GM21367 (cell line): ENCODE results near the gene LRRC72.
"Not testable (repeated sequence)": the region's sequence is repeated elsewhere in the genome, so short reads cannot be mapped to it uniquely, and the experiment has no call there.

ENCODE experiments used
- ATAC-seq: cut with Tn5 transposase; IDR thresholded peaks from one replicate; pipeline ENCODE4 v1.9.1; 2021; ENCODE audit not compliant: unreplicated experiment

The LRRC72 gene

DNA sequence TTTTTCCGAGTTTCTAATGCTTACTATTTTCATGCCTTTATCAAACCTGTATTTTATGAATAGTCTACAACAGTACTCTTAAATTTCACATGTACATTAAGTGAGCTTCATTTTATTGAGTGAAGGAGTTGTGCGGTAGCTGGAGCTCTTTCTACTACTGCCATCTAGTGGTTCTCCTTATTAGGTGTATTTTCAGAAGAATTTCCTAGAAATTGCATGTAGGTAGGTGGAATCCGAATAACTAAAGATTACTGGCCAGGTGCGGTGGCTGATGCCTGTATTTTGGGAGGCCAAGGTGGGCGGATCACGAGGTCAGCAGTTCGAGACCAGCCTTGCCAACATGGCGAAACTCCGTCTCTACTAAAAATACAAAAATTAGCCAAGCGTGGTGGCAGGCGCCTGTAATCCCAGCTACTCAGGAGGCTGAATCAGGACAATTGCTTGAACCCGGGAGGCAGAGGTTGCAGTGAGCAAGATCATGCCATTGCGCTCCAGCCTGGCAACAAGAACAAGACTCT, 38.3 kb downstream of the LRRC72 start:
- ATAC-seq: peak; percentile 71

DNA sequence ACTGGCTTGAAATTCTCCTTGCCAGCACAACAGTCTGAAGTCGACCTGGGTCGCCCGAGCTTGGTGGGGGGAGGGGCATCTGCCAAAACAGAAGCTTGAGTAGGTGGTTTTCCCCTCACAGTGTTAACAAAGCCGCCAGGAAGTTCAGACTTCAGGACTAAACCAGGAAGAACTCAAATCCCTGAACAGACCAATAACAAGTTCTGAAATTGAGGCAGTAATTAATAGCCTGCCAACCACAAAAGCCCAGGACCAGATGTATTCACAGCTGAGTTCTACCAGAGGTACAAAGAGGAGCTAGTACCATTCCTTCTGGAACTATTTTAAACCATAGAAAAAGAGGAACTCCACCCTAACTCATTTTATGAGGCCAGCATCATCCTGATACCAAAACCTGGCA, 45.3 kb downstream of the LRRC72 start:
- ATAC-seq: no peak

DNA sequence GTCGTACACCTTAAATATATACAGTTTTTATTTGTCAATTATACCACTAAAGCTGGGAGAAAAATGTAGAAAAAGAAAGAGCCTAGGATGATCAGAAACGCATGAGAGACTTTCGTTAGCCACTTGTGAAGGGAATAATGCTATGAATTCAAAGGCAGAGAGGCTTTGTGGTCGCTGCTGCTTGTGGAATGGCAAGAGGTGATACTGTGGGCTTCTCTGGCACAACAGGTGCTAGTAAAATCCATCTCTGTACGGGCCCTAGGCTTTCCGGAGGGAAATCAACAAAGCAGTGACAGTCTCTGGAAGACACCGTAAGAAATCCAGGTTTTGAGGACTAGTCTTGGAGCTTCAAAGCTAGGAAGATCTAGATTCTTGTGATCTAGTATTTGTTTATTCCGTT, 52.6 kb downstream of the LRRC72 start:
- ATAC-seq: no peak

DNA sequence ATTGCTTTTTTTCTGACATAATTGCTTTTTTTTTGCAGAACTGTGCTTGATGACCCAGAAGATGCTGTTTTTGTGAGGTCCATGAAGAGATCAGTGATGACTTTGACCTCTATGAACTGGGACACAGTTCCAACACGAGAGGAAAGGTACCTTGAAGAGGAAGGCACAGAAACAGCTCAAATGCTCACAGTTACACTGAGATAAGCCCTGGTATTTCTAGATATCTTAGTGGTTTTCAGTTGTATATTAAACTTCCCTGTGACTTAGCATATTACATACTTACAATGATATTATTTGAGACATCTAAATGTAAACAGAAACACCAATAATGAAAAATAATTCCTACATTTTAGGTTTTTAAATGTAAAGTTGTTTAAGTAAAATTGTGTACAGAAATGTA, 54.7 kb downstream of the LRRC72 start:
- ATAC-seq: no peak

DNA sequence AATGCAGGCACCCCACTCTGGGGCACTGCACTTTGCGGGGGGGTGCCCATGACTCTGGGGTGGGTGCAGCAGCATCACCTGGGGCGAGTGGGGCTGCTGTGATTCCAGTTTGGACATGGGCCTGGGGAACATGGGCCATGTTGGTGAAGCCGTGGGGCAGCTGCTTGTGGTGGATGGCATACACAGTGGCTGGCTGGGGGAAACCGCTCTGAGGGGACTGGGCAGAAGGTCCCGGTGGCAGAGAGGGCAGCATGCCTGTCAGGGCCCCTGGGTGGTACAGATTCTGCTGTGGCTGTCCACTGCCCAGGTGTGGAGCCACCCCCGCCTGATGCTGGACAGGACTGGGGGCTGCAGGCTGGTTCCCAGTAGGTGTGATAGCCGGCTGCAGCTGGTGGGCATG, 57.2 kb downstream of the LRRC72 start:
- no peak for ATAC-seq

DNA sequence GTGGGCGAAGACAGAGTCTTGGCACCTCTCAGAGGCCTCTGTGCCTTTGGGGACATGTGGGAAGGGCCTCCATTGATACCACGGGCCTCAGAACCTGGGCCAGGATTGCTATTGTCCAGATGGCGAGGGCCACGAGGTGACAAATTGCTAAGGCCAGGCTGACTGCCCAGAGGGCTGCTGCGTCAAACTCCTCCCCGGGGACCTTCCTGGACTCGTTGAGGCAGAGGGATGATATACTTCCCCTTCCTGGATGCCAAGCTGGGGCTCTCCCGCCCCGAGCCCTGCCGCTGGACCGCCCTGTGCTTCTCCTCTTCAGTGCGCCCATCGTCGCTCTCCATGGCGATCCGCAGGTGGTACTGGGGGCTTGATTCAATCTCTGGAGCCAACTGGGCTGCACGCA, 58.9 kb downstream of the LRRC72 start:
- no peak for ATAC-seq

DNA sequence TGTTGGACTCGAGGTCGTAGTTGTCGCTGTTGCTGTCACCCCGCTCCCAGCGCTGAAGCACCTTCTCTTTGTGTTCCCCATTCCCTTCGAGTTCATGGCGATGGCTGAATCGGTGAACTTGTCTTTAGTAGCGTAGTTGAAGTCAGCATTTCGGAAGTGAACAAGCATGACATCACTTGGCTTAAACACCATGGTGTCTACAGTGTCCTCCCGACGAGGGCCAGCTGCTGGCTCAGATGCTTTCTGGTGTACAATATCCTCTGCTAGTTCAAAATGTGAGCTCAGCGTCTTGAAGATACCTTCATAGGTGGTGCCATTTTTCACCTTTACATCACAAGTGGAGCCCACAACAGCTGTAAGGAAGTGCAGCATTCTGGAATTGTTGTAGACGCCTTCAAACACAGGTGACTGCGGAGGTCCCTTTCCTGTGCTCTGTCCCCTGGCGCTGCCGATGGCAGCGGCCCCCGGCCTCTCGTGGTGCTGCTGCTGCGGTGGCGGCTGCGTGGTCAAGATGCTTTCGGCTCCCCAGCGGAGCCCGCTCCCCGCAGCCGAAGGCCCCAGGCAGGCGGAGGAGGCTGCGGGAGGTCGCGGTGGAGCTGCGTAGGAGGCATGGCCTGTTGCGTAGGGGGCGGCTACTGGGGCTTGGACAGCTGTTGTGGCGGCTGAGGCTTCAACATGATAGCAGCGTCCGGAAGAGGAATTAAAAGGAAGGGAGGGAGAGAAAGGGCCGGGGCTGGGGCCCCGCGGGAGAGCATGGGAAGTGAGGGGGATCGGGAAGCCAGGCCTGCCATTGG, 59.7 kb downstream of the LRRC72 start:
- no peak for ATAC-seq

DNA sequence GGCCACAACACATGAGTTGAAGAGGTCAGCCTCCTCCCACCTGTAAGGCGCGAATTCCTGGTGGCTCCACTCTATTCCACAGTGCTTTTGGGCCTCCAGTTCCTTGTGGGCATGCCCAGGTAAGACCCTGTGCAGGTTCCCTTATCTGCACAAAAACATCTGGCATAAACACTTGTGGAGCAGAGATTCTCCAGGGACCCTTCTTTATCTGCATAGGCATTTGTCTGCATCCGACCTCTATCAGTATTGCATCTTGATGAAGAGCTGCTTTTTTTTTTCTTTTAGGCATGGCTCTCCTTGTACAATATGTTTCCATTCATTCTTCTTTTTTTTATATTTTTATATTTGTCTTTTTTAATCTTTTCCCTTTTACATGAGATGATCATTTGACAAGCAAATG, 60.5 kb downstream of the LRRC72 start:
- no peak for ATAC-seq

DNA sequence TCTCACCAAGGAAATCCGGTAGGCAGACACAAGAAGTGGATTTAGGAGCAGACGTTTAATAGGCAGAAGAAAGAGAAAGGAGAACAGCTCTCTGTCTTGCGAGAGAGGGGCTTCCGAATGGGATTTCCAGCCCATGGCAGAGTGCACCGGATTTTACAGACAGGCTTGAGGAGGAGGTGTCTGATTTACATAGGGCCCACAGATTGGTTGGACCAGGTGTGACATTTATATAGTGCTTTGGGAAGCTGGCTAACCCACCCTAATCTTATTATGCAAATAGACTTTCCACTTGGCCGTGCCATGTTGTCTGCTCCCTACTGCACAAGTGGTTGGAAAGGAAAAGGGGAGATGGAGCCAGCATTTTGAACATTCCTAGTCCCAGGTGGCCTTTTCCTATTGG, 61.2 kb downstream of the LRRC72 start:
- no peak for ATAC-seq

DNA sequence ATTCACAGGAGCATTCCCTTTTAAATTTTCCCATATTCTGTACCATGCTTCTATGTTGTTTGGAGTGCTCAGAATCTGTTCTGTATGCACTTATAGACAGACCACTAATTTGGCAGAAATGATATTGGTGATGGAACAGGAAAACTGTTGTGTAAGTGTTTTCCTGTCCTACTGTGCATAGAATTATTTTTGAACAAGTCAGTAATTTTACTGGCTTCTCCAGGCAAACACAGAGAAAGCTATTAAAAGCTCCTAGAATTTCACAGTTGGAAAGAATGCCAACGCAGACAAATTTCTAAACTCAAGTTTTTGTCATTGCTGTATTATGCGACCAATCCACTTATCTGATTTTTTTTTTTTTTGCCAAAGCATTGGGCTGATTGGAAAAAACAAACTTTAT, 63.3 kb downstream of the LRRC72 start:
- no peak for ATAC-seq

DNA sequence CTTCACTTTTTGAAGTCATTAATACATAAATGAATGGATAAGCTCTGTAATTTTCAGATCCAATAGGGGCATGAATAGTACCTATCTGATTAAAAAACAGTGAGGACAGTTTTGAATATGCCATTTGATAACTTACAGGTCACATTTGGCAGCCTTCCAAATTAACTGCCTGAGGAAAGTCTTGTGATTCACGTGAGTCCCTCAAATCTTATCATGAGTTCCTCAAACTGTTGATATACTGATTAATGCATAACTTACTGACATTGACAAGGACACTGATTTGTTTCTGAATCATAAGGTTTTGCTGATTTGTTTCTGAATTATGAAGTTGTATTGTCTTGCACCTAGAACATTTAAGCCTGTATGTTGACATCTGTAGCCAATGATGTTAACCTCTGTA, 63.8 kb downstream of the LRRC72 start:
- ATAC-seq: no peak

DNA sequence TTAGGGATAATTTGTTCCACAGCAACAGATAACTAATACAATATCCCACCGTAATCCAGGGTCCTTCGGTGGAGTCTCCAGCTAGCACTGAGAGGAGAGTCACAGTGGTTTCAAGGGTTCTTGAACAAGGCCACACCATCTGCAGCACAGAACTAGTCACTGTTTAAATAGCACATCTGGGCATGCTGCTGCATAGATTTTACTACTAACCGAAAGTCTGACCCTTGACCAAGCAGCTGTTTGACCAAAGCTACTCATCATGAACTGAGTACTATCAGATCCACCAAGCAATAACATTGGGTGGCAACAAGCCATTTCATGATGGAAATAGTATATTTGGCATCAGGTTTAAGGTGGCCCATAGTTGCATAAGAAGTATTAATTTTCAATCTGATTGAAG, 65.8 kb downstream of the LRRC72 start:
- no peak for ATAC-seq

DNA sequence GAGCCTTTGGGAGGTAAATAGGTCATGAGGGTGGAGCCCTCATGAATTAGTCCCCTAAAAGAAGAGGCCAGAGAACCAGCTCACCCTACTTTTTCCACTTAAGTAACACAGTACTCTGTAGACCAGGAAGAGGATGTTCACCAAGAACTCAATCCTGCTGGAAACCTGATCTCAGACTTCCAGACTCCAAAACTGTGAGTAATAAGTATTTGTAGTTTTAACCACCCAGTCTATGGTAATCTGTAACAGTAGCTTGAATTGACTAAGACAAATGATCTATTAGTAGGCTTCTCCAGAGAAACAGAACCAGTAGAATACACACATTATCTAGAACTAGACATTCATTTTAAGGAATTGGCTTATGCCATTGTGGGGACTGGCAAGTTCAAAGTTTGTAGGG, 67.4 kb downstream of the LRRC72 start:
- no peak for ATAC-seq

DNA sequence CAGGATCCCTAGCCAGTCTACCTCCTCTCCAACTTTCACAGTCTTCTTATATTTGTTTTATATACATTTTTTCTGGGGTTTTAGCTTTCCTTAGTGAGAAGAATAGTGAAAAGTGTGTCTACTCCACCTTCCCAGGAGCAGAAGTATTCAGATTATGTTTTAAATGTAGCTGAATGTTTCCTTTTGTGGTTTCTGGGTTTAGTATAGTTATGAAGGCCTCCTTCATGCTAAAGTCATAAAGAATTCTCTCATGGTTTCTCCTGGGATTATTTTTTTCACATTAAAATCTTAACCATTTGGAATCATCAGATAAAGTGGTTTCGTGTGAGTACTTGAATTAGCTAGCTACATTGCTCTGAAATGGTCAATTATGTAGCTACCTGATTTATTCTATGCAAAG, 68.1 kb downstream of the LRRC72 start:
- ATAC-seq: no peak

DNA sequence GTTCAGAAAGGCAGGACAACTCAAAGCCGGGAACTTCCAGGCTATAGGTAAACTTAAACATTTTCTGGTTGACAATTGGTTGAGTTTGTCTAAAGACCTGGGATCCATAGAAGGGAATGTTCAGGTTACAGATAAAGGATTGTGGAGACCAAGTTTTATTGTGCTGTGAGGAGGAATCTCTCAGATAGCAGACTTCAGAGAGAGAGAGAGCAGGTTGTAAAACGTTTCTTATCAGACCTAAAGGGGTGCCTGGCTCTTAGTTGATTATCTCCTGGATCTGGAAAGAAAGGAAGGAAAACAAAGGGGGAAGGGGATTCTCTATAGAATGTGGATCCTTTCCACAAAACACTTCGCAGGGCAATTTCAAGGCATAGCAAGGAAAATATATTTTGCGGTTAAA, 69.0 kb downstream of the LRRC72 start:
- not testable (repeated sequence) for ATAC-seq

DNA sequence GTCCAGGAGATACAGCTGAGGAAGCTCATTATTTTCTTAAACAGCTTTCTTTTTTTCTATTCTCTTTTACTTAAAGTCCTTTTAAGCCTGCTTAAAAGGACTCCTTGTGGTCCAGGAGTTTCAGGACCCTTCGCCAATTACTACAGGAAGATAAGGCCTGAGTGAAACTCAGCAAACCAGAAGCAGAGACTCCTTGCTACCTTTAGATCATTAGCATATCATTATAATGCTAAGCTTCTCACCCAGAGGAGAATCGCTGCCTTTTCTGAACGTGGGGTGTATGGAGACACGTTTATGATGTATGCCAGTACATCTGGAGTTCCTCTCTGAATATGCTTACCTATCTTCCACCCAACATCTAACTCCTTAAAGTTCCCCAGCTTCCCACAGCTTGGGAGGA, 71.4 kb downstream of the LRRC72 start:
- ATAC-seq: no peak

DNA sequence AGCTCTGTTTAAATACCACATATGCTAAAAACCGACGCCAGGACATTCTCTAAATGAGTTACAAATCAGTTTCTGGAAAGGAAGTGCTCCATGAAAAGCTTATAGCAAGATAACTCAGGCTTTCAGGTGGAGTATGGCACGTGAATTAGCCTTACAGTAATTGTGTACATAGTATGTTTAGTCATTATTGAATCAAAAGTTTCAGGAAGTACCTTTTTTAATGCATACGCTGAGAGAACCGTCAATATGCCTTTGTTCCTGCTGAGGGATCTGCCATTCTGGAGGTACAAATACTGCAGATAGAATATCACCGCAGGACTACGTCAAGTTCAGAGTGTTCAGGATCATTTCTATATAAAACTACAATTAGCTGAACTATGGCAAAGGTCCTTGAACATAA, 73.2 kb downstream of the LRRC72 start:
- ATAC-seq: no peak

DNA sequence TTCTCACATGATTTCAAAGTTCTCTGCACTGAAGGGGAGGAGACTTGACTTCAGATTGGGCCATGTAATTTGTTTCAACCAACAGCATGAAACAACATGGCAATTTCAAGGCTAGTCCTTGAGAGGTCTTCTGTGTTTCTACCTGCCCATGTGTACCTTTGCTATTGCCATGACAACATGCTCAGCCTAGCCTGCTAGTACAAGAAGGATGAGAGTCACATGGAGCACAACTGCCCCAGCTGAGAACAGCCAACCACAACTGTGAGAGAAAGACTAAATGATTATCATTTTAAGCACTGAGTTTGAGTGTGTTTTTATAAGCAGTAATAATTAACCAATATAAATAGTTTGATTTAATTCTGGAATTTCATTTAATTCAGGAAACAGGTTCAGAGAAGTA, 77.0 kb downstream of the LRRC72 start:
- no peak for ATAC-seq

DNA sequence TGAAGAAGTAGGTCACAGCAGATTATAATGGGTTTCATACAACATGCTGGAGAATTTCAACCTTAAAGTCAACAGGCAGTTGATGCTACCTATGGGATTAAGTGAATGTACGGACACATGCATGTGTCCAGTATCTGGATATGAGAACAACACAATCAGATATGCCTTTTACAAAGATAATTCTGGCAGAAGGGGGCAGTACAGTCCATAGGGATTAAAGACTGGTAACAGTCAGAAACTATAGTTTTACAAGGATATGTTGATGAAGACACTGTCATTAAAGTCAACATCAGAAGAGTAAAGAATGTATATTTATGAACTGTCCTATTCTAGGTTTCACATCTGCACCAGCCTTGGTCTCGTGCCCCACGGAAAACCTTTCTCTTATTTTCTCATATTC, 77.4 kb downstream of the LRRC72 start:
- no peak for ATAC-seq

DNA sequence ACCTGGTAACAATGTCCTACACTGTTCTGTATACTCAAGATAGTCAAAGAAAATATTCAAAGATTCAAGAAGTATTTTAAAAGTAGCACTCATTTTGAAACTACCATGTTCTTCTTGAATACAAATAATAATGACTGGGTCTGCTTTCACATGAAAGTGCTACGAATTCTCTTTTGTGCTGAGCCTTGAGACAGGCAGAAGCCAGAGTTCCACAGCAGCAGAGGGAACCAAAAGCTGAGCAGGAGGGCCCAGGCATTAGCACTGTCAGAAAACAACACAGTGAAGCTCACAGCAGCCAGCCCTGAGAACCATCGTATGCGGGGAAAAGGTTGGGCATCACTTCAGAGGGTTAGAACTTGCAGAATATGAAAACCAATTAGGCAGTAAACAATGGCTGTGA, 80.1 kb downstream of the LRRC72 start:
- no peak for ATAC-seq

DNA sequence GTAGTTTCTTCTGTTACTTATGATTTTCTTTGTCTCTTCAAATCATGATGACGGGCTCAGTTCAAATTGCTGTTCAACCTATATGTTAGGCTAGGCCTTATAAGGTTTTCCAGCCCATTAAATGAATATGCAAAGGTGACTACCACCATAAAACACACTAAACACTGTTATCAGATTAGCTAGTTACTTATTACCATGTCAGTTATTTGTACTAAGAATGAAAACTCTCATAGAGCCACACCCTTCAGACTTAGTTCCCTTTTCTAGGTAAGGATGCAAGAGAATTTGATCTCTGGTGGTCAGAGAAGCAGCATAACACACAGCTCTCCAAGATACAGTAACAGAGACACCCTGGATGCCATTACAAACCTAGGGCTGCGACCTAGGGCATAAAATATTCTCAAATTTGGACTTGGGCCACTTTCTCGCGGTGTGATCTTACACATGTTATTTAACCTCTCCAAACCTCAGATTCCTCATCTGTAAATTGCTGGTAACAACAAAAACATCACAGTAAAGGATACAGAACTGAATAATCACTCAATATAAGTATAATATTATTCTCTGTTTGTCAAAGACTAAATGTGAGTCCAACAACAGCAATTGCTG, 83.3 kb downstream of the LRRC72 start:
- peak; percentile 63 for ATAC-seq

DNA sequence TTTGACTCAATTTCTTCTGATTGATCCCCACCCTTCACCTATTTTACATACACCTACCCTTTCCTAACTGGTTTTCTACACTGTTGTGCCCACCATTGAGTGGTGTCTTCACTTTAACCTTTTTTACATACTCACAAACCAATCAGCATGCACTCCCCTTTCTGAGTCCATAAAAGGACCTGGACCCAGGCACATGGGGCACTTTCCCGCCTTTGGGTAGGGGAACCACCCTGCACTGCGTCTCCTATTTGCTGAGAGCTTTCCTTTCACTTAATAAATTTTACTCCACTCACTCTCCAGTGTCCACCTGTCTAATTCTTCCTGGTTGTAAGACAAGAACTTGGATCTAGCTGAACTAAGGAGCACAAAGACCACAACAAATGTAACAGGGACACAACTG, 85.1 kb downstream of the LRRC72 start:
- no peak for ATAC-seq

DNA sequence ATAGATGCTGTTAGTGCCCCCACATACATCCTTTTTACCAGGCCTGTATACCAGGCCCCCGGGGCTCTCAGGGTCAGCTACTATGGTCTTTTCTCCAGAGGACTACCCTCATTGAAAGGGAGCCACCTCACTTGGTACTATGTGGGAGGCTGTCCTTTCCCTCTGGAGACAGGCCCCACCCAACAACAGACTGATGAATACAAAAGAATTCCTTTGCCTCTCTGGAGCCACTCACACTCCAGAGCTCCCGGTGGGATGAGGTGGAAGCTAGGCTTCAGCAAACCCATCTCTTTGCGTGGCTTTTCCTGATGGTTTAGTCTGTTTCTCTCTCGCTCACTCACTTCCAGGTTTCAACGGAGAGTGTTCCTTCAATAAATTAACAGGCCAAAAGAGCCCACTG, 88.6 kb downstream of the LRRC72 start:
- no peak for ATAC-seq
